MM.1S (cell line): ENCODE data around the gene ADGRF1.

Experiments
- CTCF ChIP-seq: fragments of 300-600 bp; sonication (generic); IDR thresholded peaks from 2 replicates; pipeline ENCODE4 v1.5.1; 2016; ENCODE audit warnings: antibody characterized with exemption, low read length, mixed read lengths
- EZH2 ChIP-seq: fragments of 300-600 bp; sonication (generic); optimal IDR thresholded peaks from 2 replicates; pipeline ENCODE3; 2017; ENCODE audit warnings: low read depth, mild to moderate bottlenecking, antibody characterized with exemption, low read length, mixed read lengths
- EZH2phosphoT487 ChIP-seq: fragments of 300-600 bp; sonication (generic); IDR thresholded peaks from 2 replicates; pipeline ENCODE4 v1.6.1; 2018; ENCODE audit warnings: antibody characterized with exemption, low read length

- TF ChIP-seq CTCF, result no peak
- TF ChIP-seq EZH2, result no peak
- no peak for TF ChIP-seq EZH2phosphoT487
These were observed 74.2 kb downstream of the ADGRF1 start for GRCh38 chr6:46967826-46968349.
